Activated CD8-positive, alpha-beta memory T cell treated with anti-CD3 and anti-CD28 coated beads, Interleukin-2, amount 50 U/mL, for 24 hours (primary cell): ENCODE results near the gene CYLC1.

Experiments
- DNase-seq: peaks from one replicate; pipeline ENCODE4 v3.0.0-alpha.2; 2020; ENCODE audit errors: extremely low read depth

Gene CYLC1

GRCh38 chrX:83860846-83861245, at the start of gene CYLC1:
TSS of gene CYLC1 (plus strand) at chrX:83861146. CDS start at chrX:83861183, 37 bp downstream.
- no peak for DNase-seq

GRCh38 chrX:83819304-83819703, 41.6 kb upstream of the CYLC1 start:
- DNase-seq = no peak

- DNase-seq = no peak
These were observed 31.1 kb upstream of the CYLC1 start for GRCh38 chrX:83829874-83830273.

- DNase-seq = no peak
These were observed 15.5 kb upstream of the CYLC1 start for GRCh38 chrX:83845397-83845796.

GRCh38 chrX:83847339-83847738, 13.6 kb upstream of the CYLC1 start:
- DNase-seq = no peak

GRCh38 chrX:83888585-83888984, 27.6 kb downstream of the CYLC1 start:
- no peak for DNase-seq

- no peak for DNase-seq
These were observed 31.5 kb downstream of the CYLC1 start for GRCh38 chrX:83892433-83892832.

- no peak for DNase-seq
These were observed 46.0 kb downstream of the CYLC1 start for GRCh38 chrX:83906921-83907320.

- DNase-seq = no peak
These were observed 55.6 kb downstream of the CYLC1 start for GRCh38 chrX:83916525-83916924.

- no peak for DNase-seq
These were observed 73.3 kb downstream of the CYLC1 start for GRCh38 chrX:83934220-83934619.
